Measurements from ENCODE around the gene CMSS1.

CMSS1 gene

DNA sequence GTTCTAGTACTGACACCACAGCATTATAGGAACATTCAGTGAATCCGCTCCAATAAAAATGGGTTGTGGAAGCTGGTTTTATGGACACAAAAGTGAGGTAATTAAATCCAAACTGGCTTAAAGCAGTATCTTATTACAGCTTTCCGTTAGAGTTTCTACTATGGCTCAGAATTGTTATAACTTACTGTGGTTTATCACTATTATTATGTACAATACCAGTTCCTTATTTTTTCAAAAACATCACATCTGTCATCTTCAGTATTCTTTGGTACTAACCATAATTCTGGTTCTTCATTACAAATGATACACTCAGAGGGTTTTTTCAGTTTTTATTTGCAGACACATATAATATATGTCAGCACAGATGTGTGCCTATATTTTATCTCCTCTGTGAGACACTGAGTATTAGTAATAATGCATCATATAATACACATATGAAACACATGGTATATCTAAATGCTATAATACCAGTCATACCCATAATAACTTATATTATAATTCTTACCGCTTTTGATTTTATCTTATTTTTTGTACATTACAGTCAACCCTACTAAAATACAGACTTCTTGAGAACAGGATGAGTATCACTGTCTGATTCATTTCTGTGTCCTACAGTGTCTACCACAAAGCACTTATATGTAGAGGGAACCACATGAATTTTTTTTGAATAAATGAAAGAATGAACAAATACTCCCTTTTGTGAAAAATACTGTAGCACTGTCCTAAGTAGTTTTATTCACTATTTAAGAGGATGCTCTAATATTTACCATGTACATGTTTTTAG lies 39.0 kb downstream of the CMSS1 start:
- DNase-seq: no peak

DNA sequence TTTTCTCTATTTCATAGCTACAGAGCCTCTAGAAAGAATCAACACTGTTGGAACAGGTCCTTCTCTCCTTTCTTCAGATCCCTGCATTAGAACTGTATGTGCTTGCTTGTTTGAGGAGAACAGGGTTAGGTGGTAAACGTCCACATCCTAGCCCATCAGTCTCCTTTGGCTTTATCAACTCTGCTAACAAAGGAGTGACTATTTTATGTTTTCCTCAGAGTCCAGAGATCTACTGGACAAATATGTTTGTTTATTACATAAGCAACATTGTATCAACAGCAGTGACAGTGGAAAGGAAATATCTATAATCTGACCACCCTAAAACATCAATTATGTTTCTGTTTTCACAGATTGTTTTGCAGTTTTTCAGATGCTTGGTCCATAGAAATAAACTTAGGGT lies 39.6 kb downstream of the CMSS1 start:
- DNase-seq: no peak

DNA sequence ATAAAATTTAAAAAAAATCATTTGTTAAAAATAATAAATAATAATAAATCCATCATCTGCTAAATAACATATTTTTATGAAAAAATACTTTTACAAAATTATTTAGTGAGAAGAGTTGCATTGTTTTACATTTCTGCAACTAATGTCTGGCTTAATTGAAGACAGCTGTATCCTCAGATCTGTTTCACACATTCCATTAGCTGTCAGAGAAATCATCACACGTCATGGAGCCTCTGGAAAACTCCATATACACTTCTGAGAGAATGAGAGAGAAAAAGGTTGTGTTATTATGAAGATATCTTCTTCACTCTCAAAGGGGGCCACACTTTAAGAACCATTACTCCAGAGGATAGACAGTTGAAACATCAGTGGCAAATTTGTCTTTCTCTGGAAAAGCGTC lies 40.8 kb downstream of the CMSS1 start:
- DNase-seq: no peak

DNA sequence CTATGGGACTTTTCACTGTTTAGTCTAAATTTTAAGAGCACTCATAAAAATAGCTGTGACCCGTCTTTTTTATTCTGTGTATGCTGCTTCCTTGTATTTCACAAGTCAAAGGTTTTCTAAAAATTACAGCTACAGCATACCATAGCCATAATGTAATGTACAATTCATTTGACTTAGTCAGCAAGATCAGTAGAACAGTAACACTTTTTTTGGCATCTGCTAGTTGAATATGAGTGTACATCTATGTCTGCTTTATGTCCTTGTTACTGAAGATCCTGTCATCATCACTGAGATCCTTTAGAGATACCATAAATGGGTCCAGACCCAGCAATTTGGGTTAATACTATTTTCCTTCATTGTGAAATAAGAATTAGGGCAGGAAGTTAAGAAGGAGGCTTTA lies 42.2 kb downstream of the CMSS1 start:
- DNase-seq: no peak

DNA sequence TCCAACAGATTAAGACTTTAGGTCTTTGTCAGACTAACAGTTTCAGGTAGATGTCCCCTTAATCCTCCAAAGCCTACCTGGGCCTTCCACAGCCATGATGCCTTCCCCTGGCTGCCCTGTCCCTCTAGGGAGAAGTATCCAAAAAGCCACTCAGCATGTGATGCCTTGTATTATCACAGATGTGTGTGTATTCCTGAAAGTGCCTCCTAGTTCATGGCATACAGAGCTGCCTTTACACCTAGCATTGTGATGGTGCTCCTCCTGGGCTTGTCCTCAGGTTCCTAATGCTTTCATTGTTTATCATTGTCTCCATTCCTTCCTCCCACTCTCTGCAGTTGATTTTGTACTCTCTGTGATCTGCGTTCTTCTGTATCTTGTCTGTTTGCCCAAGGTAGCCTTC lies 43.6 kb downstream of the CMSS1 start:
- no peak for DNase-seq

DNA sequence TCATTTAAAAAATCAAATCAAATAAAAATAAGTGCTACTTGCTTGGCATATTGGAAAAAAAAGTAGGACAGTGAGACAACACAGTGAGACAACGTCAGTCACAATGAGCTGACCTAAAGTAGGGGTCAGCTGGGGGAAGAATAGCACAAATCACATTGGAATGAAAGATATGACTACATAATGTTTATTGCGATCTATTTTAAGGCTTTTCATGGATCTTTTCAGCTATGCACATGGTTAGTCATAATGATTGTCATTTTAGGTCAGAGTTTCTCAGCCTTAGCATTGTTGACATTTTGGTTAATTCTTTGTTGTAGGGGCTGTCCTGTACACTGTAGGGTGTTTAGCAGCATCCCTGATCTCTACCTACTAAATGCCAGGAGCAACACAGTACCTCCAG lies 44.5 kb downstream of the CMSS1 start:
- DNase-seq: no peak

DNA sequence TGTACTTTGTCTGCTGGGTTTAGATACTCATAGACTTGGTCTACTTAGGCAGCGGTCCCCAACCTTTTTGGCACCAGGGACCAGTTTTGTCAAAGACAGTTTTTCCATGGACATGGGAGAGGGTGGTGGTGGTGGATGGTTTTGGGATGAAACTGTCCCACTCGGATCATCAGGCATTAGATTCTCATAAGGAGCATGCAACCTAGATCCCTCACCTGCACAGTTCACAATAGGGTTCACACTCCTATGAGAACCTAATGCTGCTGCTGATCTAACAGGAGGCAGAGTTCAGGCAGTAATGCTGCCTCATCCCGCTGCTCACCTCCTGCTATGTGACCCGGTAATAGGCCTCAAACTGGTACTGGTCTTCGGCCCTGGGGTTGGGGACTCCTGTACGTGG lies 45.3 kb downstream of the CMSS1 start:
- DNase-seq: no peak

DNA sequence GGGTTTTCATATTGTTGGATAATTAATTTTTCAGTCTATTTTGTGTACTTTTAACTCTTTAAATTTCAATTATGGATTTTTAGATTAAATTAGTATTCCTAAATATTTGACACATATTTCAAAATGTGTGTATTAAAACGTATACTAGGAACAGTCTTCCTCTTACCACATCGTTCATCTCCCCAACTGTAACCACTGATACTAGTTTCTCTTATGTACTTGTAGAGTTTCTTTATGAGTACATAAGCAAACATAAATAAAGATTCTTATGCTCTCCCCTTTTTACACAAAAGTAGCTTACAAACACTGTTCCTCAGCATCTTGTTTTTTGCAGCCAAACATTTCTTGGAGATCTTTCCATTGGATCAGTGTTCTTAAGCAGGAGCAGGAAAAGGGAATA lies 45.9 kb downstream of the CMSS1 start:
- DNase-seq: no peak

DNA sequence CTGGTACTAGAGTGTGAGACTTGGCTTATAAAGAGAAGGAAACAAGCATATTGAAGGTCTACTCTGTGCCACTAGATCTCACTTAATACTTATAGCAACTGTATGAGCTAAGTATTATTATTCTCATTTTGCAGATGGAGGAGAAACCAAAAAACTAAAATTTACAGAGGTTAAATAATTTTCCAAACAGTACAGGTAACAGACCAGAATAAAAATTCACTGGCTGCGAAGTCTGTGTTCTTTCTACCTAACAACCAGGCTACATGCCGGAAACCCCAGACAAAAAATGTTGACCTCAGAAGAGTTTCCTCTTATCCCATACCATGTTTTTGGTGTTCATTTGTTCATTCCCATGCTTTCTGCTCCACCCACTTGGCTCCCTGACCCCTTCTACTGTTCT lies 46.6 kb downstream of the CMSS1 start:
- no peak for DNase-seq

DNA sequence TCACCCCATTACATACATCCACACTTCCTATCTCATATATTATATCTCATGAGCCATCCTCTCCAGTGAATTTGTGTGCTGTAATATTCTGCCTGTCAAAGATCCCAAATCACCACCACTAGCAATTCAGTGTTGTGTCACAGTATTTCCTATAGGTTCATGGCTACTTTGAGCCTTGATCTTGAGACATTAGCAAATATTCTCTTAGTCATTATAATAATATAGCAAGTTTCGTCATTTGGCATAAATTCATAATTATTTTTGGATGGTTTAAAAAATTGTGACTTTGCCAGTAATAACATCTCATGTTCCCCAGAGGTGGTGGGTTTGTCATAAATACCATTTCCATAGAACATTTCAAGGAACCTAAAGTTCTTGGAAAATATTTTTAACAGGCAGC lies 47.7 kb downstream of the CMSS1 start:
- DNase-seq: no peak

DNA sequence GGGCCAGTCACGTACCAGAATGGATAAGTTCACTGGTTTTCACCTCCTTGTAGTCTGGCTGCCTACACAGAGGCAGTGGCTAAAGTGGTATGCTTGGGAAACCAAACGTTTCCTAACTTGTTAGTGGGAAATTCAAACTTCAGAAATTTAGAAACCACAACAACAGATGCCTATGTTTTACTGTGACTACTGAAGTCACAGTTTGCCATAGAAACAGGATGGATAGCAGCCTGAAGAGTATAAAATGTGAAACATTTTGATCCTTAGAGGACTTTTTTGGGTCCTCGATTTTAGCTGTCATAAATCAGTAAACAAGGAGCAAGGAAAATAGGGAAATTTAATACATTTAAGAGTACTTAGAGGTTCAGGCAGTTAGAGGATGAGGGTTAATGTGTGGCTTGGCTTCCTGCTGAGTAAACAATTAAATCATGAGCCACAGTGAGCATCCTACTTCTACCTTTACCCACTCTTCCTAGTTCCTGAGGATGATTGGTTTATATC lies 48.6 kb downstream of the CMSS1 start:
- DNase-seq: no peak

DNA sequence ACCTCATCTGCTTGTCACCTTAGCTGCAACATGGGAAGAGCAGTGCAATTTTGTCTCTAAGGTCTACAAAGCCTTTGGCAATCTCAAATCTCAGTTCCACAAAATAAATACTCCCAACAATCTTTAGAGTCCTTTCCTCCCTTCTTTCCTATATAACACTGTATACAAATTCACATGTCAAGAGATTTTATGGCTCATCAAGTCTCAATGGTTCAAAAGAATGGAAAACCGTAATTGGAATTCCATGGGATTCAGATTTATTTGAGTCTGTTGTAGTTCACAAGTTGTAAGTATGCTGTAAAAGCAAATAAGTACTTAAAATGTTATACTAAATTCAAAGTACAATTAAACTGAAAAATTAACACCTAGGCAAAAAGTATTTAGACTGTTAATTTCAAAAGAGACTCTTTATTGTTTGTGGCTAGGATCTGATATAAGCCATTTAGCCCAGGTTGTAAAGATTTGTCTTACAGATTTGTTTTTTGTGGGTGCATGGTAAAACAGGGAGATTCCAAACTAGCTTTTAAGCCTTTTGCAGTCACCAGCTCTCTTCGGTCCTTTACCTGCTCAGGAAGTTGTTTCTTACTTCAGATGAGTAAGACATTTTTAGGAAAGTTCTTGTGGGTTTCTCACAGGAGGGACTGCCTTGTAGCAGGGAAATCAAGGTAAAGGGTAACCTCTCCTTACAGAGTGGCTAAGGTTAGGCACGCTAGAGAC lies 50.1 kb downstream of the CMSS1 start:
- DNase-seq: no peak

DNA sequence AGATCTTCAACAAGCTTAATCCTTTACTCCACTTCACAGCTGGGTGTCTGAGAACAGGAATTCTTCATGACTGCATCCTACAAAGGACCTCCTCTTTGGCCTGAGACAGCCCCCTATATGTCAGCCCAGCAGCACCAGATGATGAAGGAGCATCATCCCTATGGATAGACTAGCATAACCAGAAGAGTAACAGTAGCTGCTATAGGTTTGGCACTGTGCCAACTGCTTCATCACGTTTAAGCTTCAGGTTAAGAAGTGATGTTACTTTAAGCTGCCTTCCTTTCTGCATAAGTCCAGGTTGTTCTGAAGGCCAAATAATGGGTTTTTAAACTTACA lies 50.6 kb downstream of the CMSS1 start:
- DNase-seq: no peak

DNA sequence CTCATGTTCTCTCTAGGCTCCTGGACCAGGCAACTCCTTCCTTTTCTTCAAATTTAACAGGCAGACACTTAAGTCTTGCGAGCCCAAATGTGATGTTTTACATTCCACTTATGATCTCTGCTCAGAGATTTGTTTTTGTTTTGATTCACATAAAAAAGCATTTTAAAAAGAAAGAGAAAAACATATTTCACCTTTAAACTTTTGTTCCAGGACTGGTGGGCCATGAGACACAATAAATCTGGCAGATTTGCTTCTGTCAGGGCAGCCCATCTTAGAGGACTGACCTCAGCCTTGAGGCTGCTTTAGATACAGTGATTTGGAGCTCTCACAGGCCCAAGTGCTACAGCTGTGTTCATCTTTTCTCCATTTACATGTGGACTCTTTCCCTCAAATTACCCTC lies 52.0 kb downstream of the CMSS1 start:
- DNase-seq: no peak

DNA sequence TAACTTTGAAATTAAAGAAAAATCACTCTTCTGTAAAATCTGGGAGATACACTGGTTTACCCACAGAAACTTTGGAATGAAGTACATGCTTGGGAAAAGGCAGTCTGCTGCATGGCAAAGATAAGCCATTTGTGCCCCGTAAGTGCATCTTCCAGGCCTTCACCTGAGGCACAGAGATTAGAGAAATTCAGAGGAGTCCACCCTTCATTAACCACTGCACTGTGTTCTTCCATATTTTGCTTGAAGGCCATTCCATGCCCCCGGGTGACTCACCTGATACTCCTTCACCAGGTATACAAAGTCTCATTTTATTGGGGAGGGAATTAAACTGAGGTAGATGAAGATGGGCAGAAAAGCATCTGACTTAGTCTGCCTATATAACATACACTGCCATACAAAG lies 53.0 kb downstream of the CMSS1 start:
- no peak for DNase-seq

DNA sequence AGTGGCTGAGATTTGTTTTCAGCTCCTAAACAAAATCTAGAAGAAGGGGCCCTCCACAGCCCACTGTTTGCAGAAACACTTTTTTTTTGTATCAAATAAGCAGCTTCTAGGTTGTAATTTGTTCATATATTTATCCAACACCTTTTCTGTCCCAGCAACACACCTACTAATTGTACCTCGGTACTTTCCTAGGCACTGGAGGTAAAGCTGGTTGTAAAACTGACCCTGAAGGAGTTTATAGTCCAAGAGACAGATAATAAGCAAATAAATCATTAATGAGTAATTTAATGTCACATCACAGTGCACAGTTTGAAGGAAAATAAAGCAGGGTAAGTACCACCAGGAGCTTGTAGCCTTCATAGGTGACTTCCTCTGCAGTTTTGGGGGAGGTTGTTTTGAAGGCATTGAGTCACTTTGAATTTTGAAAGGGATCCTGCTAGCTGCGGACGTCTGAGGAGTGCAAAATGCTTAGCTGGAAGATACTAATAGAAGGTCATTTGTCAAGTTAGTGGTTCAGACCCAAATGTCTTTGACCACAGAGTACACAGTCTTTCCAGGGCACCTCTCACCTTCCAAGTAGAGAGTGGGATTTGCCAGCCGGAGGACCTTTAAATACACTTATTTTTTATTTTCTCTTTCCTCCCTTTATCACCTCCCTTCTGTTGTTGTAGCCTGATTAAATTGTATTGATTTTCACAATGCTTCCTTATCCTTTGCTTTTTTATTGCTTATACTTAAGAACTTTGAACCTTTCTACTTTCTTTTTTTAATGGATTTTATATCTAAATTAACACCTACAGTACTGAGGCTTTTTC lies 53.8 kb downstream of the CMSS1 start:
- DNase-seq: no peak

DNA sequence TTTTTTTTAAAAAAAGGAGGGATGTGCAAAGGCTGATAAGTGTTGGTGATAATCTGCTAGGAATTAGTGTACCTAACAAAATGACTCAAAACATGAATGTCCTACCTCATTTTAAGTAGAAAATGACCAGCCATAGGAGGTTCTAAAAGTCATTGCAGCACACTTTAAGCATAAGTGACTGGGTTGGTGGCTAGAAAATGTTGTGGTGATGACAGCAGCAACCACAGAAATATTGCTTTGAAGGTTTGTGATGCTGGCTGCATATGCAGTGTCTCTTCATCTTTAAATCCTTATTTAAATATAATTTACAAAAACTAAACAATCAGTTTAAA lies 55.2 kb downstream of the CMSS1 start:
- no peak for DNase-seq

DNA sequence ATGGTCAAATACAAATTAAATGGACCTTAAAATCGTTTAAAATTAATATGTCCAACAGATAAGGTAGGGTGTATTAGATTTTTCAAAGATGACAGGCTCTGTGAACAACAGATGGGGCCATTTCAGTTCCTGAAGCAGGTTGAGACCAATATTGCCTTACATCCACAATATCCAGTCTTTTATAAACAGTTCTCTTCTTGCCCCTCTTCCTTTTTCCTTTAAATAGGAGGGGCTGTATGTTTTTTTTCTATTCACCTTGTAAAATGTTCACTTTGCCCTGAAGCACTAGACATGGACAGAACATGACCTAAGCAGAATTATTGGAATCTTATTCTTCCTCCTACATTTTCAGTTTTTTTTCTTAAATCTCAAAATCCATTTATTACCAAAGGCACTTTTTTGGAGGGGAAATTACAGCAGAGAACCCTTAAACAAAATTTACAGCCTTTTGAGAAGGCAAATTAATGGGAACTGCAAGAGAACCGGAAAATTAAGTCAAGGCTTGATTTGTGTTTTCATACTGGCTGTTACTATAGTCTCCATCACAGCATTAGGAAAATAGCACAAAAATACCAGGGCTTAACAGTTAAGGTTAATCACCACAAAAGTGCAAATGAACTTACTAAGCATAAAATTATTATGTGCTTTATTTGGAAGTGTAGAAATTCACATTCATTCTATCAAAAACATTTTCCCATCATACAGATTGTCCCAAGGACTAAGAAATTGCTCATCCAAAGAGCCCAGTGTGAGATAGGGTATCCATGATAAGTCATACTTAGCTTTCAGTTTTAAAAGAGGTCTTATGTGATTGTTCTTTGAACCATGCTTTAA lies 55.8 kb downstream of the CMSS1 start:
- no peak for DNase-seq

DNA sequence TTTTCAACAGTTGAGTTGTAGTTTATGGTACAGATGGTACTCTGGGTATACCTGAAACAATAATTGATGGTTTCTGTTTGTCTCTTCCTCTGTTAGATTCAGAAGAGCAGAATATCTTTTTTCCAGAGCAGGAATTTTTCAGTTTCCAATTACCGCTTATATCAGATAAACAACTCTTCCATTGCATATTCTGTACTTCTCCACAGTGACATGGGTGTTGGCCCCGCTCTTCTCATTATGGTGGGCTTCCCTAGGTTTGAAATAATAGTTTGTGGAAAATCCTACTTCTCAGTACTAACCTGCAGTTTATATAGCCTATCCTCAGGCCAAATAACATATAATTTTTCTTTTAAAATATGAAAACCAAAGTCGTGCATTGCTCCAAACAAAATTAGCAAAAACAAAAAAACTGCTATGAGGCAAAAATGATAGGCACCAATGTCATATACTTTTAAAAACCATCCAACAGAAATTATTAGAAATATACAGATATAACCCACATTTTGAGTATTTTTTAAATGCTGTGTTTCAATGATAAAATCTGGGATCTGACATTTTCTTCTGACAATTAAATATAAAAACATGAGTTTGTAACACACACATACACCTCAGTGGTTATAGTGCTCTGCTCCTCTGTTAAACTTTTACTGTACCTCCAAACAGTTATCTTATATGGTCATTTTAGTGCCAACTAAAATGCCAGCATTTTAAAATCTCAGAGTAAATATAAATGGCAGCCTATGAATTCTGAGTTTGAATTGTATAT lies 56.8 kb downstream of the CMSS1 start:
- no peak for DNase-seq

DNA sequence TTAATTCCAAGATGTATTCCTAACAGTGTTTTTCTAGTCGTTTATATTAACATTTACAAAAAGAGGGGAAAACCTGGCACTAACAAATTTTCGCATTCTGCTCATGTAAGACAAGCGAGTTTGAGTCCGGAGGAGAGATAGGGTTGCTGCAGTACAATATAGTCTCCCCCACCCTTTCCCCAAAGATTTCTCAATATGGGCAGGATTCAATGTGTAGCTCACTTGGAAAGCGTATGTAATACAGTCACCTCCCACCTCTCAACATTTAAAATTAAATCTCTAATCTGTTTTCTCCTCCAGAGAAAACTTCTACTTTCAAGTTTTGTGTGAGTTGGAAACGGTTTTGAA lies 57.9 kb downstream of the CMSS1 start:
- DNase-seq: no peak

DNA sequence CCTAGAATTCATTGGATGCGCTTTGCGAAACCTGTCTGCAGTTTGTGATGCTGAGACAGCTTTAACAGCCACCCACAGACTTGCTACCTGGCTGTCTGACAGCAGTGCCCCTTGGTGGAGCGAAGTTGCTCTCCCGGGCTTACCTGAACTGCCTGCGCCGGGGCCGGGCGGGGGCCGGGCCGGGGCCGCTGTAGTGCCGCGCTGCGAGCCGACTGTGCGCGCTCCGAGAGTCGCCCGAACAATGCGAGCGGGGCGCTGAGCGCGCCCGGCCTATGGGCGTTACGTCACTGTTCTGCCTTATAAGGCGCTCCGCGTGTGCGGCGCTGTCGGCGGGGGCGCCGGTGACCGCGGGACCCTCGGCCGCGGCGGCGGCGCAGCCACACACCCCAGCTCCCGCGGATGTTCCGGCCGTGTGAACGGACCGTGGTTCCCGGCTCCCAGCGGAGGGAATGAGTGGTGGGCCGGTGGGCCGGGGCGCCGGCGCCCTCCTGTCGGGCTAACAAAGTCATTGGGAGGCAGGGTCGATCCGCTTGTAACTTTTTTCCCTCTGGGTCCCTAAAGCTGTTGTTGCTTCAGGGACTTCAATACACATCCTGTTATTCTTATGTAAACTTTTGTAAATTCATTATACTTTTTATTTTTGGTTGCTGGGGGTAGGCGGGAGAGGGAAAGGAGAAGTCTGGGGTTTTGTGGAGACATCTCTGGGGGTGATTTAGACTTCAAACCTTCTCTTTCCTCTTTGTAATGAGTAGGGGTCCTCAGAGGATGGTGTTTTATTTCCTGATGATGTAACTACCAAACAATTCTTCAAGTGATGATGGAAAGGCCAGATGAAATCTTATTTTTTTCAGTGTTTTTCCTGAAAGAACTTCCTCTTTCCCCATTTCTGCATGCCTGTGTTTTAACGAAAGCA lies 58.5 kb downstream of the CMSS1 start:
- peak; percentile 55 to 61 for DNase-seq
